SK-N-SH (cell line): ENCODE measurements around the gene LRRC27.

Experiments used
- CHD2 ChIP-seq: fragments of 150-350 bp; IDR thresholded peaks from 2 replicates; pipeline ENCODE4 v1.6.1; 2018; ENCODE audit warnings: low read length; ENCODE audit not compliant: partially characterized antibody
- FOXM1 ChIP-seq: IDR thresholded peaks from 2 replicates; pipeline ENCODE4 v1.4.0; 2012; ENCODE audit warnings: low read depth, mild to moderate bottlenecking
- JUND ChIP-seq: IDR thresholded peaks from 2 replicates; pipeline ENCODE4 v1.4.0; 2012
- POLR2AphosphoS5 ChIP-seq: IDR thresholded peaks from 2 replicates; pipeline ENCODE4 v1.6.1; 2012; ENCODE audit warnings: low read depth, low read length
- SIN3A ChIP-seq: IDR thresholded peaks from 2 replicates; pipeline ENCODE4 v1.6.1; 2012; ENCODE audit warnings: low read depth, mild to moderate bottlenecking, low read length, moderate library complexity, borderline replicate concordance
- SMC3 ChIP-seq: IDR thresholded peaks from 2 replicates; pipeline ENCODE4 v1.6.1; 2012; ENCODE audit warnings: low read depth, low read length, improper control_type of control experiment
- TAF1 ChIP-seq: IDR thresholded peaks from 2 replicates; pipeline ENCODE4 v1.6.1; 2012; ENCODE audit warnings: low read depth, mild to moderate bottlenecking, low read length, moderate library complexity, borderline replicate concordance
- TCF12 ChIP-seq: IDR thresholded peaks from 2 replicates; pipeline ENCODE4 v1.4.0; 2012
- YY1 ChIP-seq: IDR thresholded peaks from 2 replicates; pipeline ENCODE4 v1.4.0; 2012; ENCODE audit warnings: low read depth, mild to moderate bottlenecking
- TF ChIP-seq, protein P1 (sequence below): fragments of 150-350 bp; IDR thresholded peaks from 2 replicates; pipeline ENCODE4 v1.6.1; 2017; ENCODE audit warnings: antibody characterized with exemption, low read length, low read depth, borderline replicate concordance
- TF ChIP-seq, protein P2 (sequence below): fragments of 200-600 bp; sonication (generic); IDR thresholded peaks from 2 replicates; pipeline ENCODE4 v1.6.1; 2017; ENCODE audit warnings: antibody characterized with exemption, mild to moderate bottlenecking, moderate library complexity
- TF ChIP-seq, protein P3 (sequence below): IDR thresholded peaks from 2 replicates; pipeline ENCODE4 v1.6.1; 2012; ENCODE audit warnings: mild to moderate bottlenecking, low read depth, low read length, moderate library complexity

DNA sequence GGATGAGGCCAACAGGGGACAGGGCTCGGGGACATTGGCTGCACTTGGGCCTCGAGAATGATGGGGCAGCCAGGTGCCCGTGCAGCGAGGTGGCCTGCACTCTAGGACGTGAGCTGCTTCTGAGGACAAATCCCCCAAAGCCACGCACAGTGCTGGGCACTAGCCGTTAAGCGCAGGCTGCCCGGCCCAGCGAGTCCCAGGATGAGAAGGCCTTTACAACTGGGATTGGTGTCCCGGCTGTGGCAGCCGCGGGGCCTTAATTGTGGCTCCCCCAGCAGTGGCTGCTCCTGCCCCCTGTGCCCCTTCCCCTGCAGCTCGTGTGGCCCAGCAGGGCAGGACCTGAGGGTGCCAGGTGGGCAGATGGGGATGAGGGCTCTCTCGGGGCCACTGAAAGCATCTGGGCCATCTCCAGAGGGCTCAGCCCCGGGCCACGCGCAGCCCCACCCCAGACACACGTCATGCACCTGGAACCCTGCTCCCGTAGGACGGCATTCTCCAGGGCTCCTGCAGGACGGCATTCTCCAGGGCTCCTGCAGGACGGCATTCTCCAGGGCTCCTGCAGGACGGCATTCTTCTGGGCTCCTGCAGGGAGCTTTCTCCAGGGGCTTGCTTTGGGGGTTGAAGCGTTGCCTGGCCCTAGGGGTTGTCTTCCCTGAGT, 71.6 kb downstream of the LRRC27 start:
- no peak for TF ChIP-seq POLR2AphosphoS5
- TF ChIP-seq, protein P1, sequence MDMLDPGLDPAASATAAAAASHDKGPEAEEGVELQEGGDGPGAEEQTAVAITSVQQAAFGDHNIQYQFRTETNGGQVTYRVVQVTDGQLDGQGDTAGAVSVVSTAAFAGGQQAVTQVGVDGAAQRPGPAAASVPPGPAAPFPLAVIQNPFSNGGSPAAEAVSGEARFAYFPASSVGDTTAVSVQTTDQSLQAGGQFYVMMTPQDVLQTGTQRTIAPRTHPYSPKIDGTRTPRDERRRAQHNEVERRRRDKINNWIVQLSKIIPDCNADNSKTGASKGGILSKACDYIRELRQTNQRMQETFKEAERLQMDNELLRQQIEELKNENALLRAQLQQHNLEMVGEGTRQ: no peak
- TF ChIP-seq, protein P2, sequence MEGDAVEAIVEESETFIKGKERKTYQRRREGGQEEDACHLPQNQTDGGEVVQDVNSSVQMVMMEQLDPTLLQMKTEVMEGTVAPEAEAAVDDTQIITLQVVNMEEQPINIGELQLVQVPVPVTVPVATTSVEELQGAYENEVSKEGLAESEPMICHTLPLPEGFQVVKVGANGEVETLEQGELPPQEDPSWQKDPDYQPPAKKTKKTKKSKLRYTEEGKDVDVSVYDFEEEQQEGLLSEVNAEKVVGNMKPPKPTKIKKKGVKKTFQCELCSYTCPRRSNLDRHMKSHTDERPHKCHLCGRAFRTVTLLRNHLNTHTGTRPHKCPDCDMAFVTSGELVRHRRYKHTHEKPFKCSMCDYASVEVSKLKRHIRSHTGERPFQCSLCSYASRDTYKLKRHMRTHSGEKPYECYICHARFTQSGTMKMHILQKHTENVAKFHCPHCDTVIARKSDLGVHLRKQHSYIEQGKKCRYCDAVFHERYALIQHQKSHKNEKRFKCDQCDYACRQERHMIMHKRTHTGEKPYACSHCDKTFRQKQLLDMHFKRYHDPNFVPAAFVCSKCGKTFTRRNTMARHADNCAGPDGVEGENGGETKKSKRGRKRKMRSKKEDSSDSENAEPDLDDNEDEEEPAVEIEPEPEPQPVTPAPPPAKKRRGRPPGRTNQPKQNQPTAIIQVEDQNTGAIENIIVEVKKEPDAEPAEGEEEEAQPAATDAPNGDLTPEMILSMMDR: no peak
- no peak for TF ChIP-seq TAF1
- TF ChIP-seq, protein P3, sequence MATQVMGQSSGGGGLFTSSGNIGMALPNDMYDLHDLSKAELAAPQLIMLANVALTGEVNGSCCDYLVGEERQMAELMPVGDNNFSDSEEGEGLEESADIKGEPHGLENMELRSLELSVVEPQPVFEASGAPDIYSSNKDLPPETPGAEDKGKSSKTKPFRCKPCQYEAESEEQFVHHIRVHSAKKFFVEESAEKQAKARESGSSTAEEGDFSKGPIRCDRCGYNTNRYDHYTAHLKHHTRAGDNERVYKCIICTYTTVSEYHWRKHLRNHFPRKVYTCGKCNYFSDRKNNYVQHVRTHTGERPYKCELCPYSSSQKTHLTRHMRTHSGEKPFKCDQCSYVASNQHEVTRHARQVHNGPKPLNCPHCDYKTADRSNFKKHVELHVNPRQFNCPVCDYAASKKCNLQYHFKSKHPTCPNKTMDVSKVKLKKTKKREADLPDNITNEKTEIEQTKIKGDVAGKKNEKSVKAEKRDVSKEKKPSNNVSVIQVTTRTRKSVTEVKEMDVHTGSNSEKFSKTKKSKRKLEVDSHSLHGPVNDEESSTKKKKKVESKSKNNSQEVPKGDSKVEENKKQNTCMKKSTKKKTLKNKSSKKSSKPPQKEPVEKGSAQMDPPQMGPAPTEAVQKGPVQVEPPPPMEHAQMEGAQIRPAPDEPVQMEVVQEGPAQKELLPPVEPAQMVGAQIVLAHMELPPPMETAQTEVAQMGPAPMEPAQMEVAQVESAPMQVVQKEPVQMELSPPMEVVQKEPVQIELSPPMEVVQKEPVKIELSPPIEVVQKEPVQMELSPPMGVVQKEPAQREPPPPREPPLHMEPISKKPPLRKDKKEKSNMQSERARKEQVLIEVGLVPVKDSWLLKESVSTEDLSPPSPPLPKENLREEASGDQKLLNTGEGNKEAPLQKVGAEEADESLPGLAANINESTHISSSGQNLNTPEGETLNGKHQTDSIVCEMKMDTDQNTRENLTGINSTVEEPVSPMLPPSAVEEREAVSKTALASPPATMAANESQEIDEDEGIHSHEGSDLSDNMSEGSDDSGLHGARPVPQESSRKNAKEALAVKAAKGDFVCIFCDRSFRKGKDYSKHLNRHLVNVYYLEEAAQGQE: no peak
- TF ChIP-seq FOXM1: no peak
- TF ChIP-seq TCF12: no peak
- TF ChIP-seq YY1: no peak
- no peak for TF ChIP-seq CHD2
- no peak for TF ChIP-seq JUND
- TF ChIP-seq SMC3: no peak
- TF ChIP-seq SIN3A: no peak
